Left ventricle myocardium superior (tissue), 1 donor: Measurements from ENCODE around the gene GPX5. TPM values are rescaled to one million over a fixed set of nuclear protein-coding genes. Genes with fewer than 3 reads are reported as not detected.
"Not testable (repeated sequence)": the region's sequence is repeated elsewhere in the genome, so short reads cannot be mapped to it uniquely, and the experiment has no call there.

ENCODE experiments used
- ATAC-seq: fragments of 200-7000 bp; cut with Tn5 transposase; one replicate; pipeline ENCODE4 v1.9.1; 2020; ENCODE audit warnings: mild to moderate bottlenecking, moderate library complexity
- DNase-seq: peaks from one replicate; pipeline ENCODE4 v3.0.0-alpha.2; 2020
- intact Hi-C: fragments of 100-400 bp; cut with micrococcal nuclease; formaldehyde crosslinking; loops from one replicate; pipeline ENCODE4 v1.11.0; 2022
- total RNA-seq: library from RNA; stranded (reverse); fragmentation: NEBNext Ultra II Directional; extraction: Animal tissue kit (Norgen Biotek cat#: 25700); gene quantifications from one replicate; pipeline ENCODE4 v1.2.1, GENCODE V29; 2021
- donor health status: DM: no; HTN: yes; CAD: no; lungs with severe emphysema.

The GPX5 gene
- total RNA-seq, 1 donor from 2014 or later: not detected

GRCh38 chr6:28506807-28507475 lies 18.7 kb upstream of the GPX5 start:
- DNase-seq (no peak), ATAC-seq (no peak)
- intact Hi-C loops: no loop called here

- DNase-seq (no peak), ATAC-seq (no peak)
- intact Hi-C loops: no loop called here
These were observed 13.9 kb upstream of the GPX5 start for GRCh38 chr6:28511628-28512300.

- intact Hi-C loops, ATAC-seq: not testable (repeated sequence)
These were observed 13.3 kb upstream of the GPX5 start for GRCh38 chr6:28512387-28512786.

GRCh38 chr6:28515676-28516075 lies 10.0 kb upstream of the GPX5 start, which contains the start of gene GPX6:
Gene GPX6, minus strand, starts transcription at chr6:28515793. Its CDS starts 50 bp downstream, at chr6:28515743.
- ATAC-seq (no peak), DNase-seq (no peak)
- intact Hi-C loops: no loop called here

More at GRCh38 chr6:28512387-28512786, 13.3 kb upstream of the GPX5 start:
- not testable (repeated sequence) for DNase-seq

- ATAC-seq: no peak
- DNase-seq: no peak
- intact Hi-C loops: no loop called here
These were observed 7.7 kb upstream of the GPX5 start for GRCh38 chr6:28517964-28518363.

GRCh38 chr6:28522594-28523240 lies 3.0 kb upstream of the GPX5 start:
- DNase-seq: no peak
- intact Hi-C loops: no loop called here
- no peak for ATAC-seq

- intact Hi-C loops: no loop called here
- ATAC-seq (no peak), DNase-seq (no peak)
These were observed 2.4 kb upstream of the GPX5 start for GRCh38 chr6:28523241-28523622.

GRCh38 chr6:28530777-28531176 lies 5.1 kb downstream of the GPX5 start:
- ATAC-seq (no peak), DNase-seq (no peak)
- intact Hi-C loops: no loop called here

GRCh38 chr6:28531479-28532128 lies 5.9 kb downstream of the GPX5 start:
- no peak for ATAC-seq
- intact Hi-C loops: no loop called here
- no peak for DNase-seq

- DNase-seq (no peak), ATAC-seq (no peak)
- intact Hi-C loops: no loop called here
These were observed 8.6 kb downstream of the GPX5 start for GRCh38 chr6:28534306-28534705.

- ATAC-seq (no peak), DNase-seq (no peak)
- intact Hi-C loops: no loop called here
These were observed 9.2 kb downstream of the GPX5 start for GRCh38 chr6:28534875-28535274.

- intact Hi-C loops: no loop called here
- ATAC-seq: no peak
These were observed 11.4 kb downstream of the GPX5 start for GRCh38 chr6:28537065-28537464.

GRCh38 chr6:28537509-28538140 lies 11.9 kb downstream of the GPX5 start:
- no peak for DNase-seq
- no peak for ATAC-seq
- intact Hi-C loops: no loop called here

More at GRCh38 chr6:28537065-28537464, 11.4 kb downstream of the GPX5 start:
- no peak for DNase-seq

- DNase-seq (no peak), ATAC-seq (no peak)
- intact Hi-C loops: no loop called here
These were observed 16.3 kb downstream of the GPX5 start for GRCh38 chr6:28541996-28542395.

GRCh38 chr6:28542440-28543296 lies 17.0 kb downstream of the GPX5 start:
- DNase-seq (no peak), ATAC-seq (no peak)
- intact Hi-C loops: no loop called here

GRCh38 chr6:28543651-28544610 lies 18.2 kb downstream of the GPX5 start:
- intact Hi-C loops: no loop called here
- no peak for ATAC-seq
- DNase-seq: no peak

GRCh38 chr6:28545955-28546354 lies 20.3 kb downstream of the GPX5 start:
- ATAC-seq (no peak), DNase-seq (no peak)
- intact Hi-C loops: no loop called here
